ENCODE measurements around the gene YJU2. TPM values are rescaled to one million over a fixed set of nuclear protein-coding genes. Genes with fewer than 3 reads are reported as not detected.

The YJU2 gene
- total and polyA plus RNA-seq, 2 of the 8 experiments (the other 6 are each of a cell fraction or from before 2014, with no cell fraction given): 26.8 to 27.7 TPM

GRCh38 chr19:4301590-4302242, 54.8 kb downstream of the YJU2 start:
- Histone ChIP-seq H2BK15ac (ENCODE audit: low read length) (no peak overlapping the region), H3K9me3 (ENCODE audit: insufficient read depth in 2 of 2, low read depth in 1 of 2, low read length in 1 of 2) (no peaks in the 10 kb centered on the region), H3K23me2 (ENCODE audit: low read depth, low read length) (no peaks in the 10 kb centered on the region; the same call in 1 of the 2 replicates), H4K5ac (ENCODE audit: insufficient read length, low read depth, low read length) (no peak overlapping the region), H3K4me2 (ENCODE audit: insufficient read depth in 1 of 2, low read depth in 2 of 2, low read length in 2 of 2) (no peak overlapping the region), H2AK5ac (ENCODE audit: low read depth, low read length) (no peak overlapping the region), H2BK5ac (ENCODE audit: low read depth, low read length) (no peak overlapping the region), H3K18ac (ENCODE audit: extremely low read depth, low read length) (no peak overlapping the region), H4K8ac (ENCODE audit: extremely low read depth, insufficient read depth, low read length) (no peak overlapping the region), H3K27me3 (replicated peaks in 1 of 4; ENCODE audit: control insufficient read depth in 3 of 4, extremely low read depth in 1 of 4, insufficient read depth in 3 of 4, low read length in 3 of 4) (no peaks in the 10 kb centered on the region), H2BK120ac (replicated peaks; ENCODE audit: low read depth, low read length) (no peak overlapping the region), H4K91ac (replicated peaks; ENCODE audit: insufficient read length, low read length) (peak overlapping the region; percentile 5), H2AFZ (ENCODE audit: low read length) (no peak overlapping the region), H3K56ac (replicated peaks; ENCODE audit: insufficient read length, low read depth, low read length) (no peak overlapping the region), H3K27ac (ENCODE audit: low read depth, low read length) (no peak overlapping the region), H3K9ac (replicated peaks in 1 of 4; ENCODE audit: extremely low read depth in 1 of 4, low read depth in 3 of 4, low read length in 3 of 4) (no peak overlapping the region), H3K79me1 (ENCODE audit: low read depth, low read length) (peaks cover 3% of the 10 kb centered on the region; the same call in 1 of the 2 replicates), H4K20me1 (replicated peaks in 1 of 2; ENCODE audit: control insufficient read depth in 1 of 2, insufficient read depth in 2 of 2, low read length in 2 of 2) (peaks cover 0 to 2% of the 10 kb centered on the region in 2 experiments), H3K4me3 (ENCODE audit: extremely low read depth in 1 of 4, insufficient read depth in 2 of 4, low read depth in 3 of 4, low read length in 4 of 4) (no peak overlapping the region), H2BK12ac (ENCODE audit: low read depth, low read length) (0 out of 2 replicates have a peak overlapping the region, but pooled peaks have one; percentile 50), H3K4me1 (replicated peaks in 1 of 4; ENCODE audit: control insufficient read depth in 3 of 4, insufficient read depth in 4 of 4, low read length in 3 of 4) (peaks cover 0 to 11% (median under 1%) of the 10 kb centered on the region in 4 experiments; a peak in 5 of 7 replicates), H3K4ac (replicated peaks; ENCODE audit: insufficient read length, low read depth, low read length) (no peak overlapping the region), H3K23ac (ENCODE audit: insufficient read length) (no peak overlapping the region), H3K14ac (ENCODE audit: insufficient read length) (no peak overlapping the region), H3K79me2 (ENCODE audit: control insufficient read depth in 1 of 2, insufficient read depth in 2 of 2, low read length in 2 of 2) (no peaks in the 10 kb centered on the region), H3K36me3 (ENCODE audit: control insufficient read depth in 2 of 4, insufficient read depth in 4 of 4, low read length in 3 of 4) (peaks cover 0 to 3% (median under 1%) of the 10 kb centered on the region in 4 experiments; a peak in 3 of 8 replicates), H2BK20ac (ENCODE audit: low read length) (no peak overlapping the region)
- FAIRE-seq: no peak
- 88% methylated on average over 13 of the region's 13 CpGs; no CpG with 5 or more reads in 1 of the 2 experiments for WGBS, 2 experiments (ENCODE audit: extremely low coverage in 1 of 2, insufficient coverage in 1 of 2, insufficient read length in 1 of 2, insufficient replicate concordance in 2 of 2, low coverage in 1 of 2, low lambda C conversion rate in 2 of 2, missing lambda C conversion rate in 1 of 2)
- TF ChIP-seq CHD2 (IDR thresholded peaks at IDR 0.05; ENCODE audit: low read length): no peak
- no peak for TF ChIP-seq KDM5A (IDR thresholded peaks at IDR 0.05; ENCODE audit: low read length)
- no peak for TF ChIP-seq TCF12 (IDR thresholded peaks at IDR 0.05; ENCODE audit: low read depth, low read length)
- no peak for TF ChIP-seq ASH2L (IDR thresholded peaks at IDR 0.05; ENCODE audit: low read length)
- no peak for TF ChIP-seq POLR2AphosphoS5 (IDR thresholded peaks at IDR 0.05; ENCODE audit: low read depth, low read length)
- TF ChIP-seq MAFK (IDR thresholded peaks at IDR 0.05; ENCODE audit: low read depth, low read length): no peak
- CTCF ChIA-PET (ENCODE audit: partially characterized antibody): interaction anchor here (2.0 kb wide), 1 partner anchor 35 kb away, joined by 10 read pairs; no protein-coding TSS in a partner anchor
- POLR2A ChIA-PET (ENCODE audit: partially characterized antibody): interaction anchor here (0.8 to 2.0 kb wide), 5 partner anchors 8 to 29 kb away, joined by 3 to 6 read pairs (median 3); no protein-coding TSS in a partner anchor
- DNase-seq (ENCODE audit: low read depth in 1 of 2, low spot score in 2 of 2): no peak
